Measurements from ENCODE around the gene TRPV6.

The TRPV6 gene

DNA sequence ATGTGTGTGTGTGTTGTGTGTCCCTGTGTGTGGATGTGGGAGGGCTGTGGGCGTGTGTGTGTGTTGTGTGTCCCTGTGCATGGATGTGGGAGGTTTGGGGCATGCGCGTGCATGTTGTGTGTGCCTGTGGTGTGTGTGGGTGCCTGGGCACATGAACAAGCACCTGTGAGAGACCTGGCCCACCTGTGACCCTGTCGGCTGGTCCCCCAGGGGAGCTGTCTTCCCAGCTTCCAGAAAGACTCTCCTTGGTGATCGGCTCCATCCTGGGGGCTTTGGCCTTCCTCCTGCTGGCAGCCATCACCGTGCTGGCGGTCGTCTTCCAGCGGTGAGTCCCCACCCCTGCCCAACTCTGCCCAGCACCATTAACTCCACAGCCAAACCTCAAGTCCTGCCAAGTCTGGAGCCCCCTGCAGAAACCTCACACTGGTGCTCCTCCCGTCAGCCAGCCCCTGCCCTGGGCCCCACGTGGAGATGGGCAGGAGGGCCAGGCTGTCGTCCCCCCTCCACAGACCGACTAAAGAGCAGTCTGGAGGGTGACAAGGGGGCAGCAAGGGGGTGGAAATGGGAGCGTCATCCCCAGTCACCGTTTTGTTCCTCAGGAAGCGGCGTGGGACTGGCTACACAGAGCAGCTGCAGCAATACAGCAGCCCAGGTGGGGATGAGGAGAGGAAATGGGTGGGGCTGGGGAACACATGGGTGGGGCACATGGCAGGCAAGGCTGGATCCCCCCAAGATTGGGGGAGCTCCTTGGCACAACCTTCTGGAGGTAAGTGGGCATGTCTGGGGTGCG is 18.0 kb downstream of the TRPV6 start:
- no peak for DNase-seq

DNA sequence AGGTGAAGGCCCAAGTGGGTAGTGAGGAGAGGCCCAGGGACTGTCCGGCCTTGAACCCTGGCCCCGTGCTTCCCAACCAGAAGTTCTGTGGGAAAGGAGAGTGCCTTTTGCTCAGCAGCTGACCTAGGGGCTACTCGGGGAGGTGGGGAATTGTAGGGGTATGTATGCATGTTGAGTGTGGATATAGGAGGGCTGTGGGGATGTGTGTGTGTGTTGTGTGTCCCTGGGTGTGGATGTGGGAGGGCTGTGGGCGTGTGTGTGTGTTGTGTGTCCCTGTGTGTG is 18.5 kb downstream of the TRPV6 start:
- no peak for DNase-seq

DNA sequence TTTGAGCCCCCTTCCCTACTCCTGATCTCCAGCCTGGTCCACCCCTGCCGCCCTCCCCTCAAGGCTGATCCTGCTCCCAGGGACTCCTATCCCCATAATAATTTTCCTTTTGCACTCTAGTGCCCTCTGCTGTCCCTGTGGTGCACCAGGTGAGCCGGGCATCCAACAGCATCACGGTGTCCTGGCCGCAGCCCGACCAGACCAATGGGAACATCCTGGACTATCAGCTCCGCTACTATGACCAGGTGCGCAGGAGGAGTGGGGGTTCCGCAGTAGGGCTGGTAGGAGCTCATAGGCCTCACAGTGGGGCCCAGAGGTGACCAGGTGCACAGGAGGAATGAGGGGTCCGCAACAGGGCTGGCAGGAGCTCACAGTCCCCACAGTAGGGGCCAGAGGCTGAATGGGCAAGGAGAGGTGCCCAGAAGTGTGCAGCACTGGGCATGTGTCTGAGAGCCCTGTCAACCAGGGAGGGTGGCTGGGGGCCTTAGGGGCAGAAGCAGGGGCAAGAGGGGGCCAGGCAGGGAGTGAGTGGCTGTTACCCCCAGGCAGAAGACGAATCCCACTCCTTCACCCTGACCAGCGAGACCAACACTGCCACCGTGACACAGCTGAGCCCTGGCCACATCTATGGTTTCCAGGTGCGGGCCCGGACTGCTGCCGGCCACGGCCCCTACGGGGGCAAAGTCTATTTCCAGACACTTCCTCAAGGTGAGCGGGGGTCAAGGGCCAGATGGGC is 19.0 kb downstream of the TRPV6 start:
- peak; percentile 47 for DNase-seq

DNA sequence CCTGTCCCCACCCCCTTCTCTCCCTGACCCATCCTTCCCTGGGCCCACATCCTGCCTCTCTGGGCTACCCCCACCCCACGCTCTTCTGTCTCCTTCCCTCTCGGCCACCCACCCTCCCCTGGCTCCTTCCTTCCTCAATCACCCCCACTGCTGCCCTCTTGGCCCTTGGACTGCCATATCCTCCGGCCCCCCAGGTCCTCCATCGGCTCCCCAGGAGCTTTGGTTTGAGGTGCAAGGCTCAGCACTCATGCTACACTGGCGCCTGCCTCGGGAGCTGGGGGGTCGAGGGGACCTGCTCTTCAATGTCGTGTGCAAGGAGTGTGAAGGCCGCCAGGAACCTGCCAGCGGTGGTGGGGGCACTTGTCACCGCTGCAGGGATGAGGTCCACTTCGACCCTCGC is 19.8 kb downstream of the TRPV6 start:
- no peak for DNase-seq

DNA sequence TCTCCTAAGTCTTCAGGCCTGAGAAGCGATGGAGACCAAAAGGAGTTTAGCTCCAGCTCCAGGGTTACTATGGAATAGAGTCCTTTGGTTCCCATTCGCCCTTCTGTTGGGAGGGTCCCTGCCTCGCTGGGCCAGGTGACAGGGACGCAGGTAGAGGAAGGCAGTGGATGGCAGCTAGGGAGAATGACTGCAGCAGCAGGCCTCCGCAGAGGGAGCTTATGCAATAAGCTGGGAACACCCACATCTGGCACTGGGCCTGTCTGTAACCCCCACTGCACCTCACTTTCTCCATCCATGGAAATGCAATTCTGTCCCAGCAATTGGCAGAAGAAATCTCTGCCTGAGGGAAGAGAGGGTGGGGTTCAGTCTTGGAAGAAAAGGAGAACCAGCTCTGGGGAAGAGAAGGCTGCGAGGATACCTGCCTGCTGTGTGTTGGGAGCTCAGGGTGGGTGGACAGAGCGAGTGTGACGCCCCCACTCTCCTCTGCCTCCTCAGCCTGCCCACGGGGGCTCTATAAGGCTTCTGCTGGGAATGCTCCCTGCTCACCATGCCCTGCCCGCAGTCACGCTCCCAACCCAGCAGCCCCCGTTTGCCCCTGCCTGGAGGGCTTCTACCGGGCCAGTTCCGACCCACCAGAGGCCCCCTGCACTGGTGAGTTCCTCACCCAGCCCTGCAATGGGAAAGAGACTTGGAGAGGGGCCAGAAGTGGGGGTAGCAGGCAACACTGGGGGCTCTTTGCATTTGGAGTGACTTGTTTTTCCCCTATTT is 20.4 kb downstream of the TRPV6 start:
- DNase-seq = no peak

DNA sequence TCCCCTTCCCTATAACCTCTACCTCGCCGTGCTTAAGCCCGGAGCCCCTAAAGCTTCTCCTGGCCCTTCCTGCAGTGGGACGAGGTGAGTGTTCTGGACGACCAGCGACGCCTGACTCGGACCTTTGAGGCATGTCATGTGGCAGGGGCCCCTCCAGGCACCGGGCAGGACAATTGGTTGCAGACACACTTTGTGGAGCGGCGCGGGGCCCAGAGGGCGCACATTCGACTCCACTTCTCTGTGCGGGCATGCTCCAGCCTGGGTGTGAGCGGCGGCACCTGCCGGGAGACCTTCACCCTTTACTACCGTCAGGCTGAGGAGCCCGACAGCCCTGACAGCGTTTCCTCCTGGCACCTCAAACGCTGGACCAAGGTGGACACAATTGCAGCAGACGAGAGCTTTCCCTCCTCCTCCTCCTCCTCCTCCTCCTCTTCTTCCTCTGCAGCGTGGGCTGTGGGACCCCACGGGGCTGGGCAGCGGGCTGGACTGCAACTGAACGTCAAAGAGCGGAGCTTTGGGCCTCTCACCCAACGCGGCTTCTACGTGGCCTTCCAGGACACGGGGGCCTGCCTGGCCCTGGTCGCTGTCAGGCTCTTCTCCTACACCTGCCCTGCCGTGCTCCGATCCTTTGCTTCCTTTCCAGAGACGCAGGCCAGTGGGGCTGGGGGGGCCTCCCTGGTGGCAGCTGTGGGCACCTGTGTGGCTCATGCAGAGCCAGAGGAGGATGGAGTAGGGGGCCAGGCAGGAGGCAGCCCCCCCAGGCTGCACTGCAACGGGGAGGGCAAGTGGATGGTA is 21.5 kb downstream of the TRPV6 start:
- DNase-seq = no peak

DNA sequence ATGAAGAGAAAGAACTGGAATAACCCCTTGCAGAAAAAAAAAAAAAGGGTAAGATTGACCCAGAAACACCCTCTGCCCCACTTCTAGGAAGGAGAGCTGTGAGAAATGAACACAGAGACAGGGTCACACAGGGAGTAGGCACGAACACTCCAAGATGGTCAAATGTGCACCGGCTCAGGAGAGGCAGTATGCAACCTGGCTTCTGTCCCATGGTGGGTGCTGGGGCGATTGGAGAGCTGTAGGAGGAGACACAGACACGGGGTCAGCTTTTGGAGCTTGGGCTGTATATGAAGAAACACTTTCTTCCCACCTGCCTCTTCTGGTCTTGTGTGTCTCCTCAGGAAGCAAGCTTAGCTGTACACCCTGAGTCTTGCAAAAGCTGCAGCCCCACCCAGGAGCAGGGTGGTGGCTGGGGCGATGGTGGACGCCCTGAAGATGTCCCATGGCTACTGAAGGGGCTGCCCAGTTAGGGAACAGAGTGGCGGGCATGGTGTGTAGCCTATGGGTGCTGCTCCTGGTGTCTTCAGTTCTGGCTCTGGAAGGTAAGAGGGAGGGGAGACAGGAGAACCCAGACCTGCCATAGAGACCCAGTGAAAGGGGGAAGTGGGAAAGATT is 22.7 kb downstream of the TRPV6 start:
- DNase-seq = no peak

DNA sequence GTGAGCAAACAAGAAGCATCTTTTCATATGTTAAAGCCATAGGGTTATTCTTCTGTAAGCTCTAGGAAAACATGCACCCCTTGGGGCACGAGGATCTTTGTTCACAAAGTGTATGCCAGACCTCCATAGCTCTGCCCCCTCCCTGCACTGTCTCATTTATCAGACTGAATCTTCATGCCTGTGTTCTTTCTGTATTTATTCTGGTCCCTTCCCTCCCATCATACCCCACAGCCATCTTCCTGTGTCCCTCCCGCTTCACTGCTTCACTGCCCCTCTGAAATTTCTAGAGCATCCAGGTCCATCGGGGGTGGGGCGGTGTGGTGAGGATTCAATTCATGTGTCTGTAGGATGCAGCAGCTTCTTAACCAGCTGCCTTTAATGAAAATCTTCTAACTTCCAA is 23.2 kb downstream of the TRPV6 start:
- no peak for DNase-seq

DNA sequence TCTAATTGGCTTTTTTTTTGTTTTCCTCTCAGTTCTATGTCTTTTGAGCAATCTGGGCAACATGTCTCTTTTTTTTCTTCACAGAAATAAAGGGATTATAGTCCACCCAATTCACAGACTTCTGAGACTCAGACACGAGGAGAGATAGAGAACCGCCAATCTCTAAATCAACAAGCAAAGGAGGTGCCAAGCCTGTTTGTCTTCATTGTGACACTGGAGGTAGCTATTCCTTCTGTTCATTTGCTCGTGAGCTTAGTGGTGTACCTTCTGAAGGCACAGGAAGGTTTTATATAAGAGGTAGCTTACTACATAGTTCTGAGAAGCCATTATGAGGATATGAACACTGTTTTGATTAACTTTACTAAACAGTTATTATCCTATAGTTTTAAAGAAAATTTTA is 24.6 kb downstream of the TRPV6 start:
- no peak for DNase-seq

DNA sequence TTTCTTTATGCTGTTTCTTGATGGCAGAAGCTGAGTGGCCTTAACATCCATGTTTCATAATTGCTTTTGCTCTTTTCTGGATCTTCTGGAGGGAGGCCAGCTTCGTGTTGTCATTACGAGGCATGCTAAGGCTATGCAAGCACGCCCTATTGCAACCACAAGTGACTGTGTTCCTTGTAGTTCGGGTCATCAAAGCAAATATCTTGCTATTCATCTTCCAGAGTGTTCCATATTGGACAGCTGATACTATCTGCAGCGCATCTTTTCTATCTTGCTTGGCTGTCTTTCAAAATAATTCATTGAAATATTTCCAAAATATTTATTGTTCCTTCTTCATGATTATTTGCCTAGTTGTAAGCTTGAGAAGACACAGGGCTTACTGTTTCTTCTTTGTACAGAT is 25.7 kb downstream of the TRPV6 start:
- DNase-seq = no peak

DNA sequence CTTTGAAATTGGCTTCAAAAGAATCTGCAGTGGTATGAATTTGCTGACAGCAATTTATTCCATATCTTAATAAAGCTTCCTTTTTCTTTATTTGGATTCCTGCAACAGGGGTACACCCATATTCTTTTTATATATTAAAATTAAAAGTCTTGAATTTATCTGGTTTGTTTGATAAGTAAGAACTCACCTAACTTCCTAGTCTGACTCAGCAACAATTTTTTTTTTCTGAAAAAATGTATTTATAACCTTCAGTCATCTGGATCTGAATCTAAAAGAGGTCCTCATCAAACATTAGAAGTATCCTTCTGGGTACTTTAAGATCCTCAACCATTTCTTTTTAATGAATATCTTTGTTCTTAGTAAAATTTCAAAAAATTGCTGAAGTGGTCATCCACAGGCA is 26.1 kb downstream of the TRPV6 start:
- no peak for DNase-seq

DNA sequence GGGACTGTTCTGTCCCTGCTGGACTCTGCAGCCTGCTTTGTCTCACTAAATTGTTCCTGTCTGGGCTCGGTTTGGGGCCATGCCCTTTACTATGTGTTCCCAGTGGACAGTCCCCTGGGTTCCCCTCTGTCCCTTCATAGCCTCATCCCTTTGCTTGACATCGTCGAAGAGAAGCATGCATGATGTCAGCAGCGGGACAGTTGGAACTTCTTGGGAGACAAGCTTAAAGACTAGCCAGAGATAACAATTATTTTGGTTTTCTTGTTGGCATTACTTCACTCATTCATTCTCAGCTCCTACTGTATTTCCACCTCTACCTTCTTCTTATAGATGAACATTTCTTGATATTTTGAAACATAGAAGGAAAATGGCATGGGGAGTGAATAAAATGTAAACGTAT is 27.9 kb downstream of the TRPV6 start:
- DNase-seq = no peak

DNA sequence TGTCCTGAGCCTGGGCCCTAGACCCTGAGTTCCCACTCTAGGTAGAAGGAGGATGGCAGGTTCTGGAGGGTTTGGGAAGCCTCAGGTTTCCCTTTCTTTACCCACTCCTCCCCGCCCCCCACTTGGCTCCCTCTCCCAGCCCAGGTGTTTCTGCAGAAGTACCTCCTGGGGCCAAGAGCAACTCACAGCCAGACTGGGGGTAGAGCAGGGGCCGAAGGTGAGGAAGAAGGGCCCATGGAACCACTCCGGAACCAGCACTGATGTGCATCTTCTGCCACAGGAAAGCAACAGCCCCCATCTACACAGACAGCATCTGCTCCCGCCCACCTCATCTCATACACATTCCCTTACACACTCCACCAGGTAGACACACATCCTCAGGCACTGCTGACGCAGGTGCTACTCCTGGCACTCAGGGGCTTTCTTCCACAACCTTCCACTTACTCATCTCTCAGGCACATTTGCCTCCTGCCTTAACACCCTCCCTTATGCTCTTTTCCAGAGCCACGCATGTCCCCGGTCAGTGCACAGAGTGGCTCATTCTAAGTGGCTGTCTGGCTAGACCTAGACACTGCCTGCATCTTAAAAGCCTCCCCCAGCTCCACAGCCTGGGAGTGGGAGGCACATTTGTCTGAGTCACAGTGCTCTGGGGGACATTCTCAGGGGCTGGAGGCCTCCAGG is 28.8 kb downstream of the TRPV6 start:
- no peak for DNase-seq

DNA sequence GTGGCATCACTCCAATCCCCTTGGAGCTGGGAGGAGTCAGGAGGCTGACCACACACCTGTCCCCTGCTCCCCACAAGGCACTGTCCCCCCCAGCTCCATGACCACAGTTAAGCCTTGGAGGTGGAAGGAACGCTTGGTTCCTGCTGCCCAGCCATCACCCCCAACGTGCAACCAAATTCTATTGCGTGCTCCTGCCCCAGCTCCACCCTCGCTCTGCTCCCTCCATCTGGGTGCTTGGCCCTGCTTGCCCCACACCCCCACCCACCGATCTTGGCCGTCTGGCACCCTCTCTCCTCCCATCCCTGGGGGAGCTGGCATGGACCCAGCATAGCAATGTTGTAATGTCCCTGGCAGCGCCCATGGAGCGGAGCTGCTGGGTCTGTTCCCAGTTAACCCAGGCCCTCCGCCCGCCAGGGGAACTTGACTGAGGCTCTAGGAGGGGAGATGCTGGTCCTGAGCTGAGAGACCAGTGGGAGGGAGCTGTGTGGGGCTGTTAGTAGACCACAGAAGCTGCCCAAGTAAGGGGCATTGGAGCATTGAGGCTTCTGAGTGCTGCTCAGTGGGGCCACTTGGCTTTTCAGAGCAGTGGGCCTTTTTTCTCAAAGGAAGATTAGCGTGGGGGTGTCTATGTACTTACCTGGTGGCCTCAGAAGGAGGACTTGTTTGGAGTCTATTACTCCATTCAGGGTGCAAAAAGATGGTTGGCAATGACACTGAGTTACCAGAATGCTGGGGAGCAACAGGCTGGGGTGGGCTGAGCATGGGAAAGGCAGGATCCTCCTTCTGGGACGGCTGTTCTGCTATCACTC is 29.6 kb downstream of the TRPV6 start:
- no peak for DNase-seq

DNA sequence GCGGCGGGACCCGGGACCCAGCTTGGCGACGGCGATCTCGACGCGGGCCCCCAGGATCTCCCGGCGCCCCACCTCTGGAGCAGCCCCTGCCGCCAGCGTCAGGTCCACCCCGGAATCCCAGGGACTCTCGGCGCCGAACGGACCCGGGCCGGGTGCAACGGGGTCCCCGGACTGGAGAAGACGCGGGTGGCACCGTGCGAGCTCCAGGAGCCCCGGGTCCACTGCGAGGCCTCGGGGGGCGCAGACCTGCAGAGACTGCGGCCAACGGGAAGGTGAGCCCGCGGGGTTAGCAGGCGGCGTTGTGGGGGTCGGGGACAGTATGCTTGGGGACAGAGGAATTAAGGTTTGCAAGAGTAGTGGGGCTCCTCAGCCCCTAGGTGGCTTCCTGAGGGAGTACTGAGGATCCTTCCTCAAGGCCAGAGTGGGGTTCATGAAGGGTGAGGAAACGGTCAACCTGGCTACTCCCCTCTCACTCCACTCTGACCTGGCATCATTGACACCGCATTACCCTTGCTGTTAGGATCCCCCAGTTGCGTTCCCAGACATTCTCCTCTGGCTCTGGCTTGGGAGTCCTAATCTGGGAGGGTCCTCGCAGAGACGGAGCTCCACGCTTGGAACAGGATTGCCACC is 30.3 kb downstream of the TRPV6 start:
- DNase-seq = peak; percentile 49

DNA sequence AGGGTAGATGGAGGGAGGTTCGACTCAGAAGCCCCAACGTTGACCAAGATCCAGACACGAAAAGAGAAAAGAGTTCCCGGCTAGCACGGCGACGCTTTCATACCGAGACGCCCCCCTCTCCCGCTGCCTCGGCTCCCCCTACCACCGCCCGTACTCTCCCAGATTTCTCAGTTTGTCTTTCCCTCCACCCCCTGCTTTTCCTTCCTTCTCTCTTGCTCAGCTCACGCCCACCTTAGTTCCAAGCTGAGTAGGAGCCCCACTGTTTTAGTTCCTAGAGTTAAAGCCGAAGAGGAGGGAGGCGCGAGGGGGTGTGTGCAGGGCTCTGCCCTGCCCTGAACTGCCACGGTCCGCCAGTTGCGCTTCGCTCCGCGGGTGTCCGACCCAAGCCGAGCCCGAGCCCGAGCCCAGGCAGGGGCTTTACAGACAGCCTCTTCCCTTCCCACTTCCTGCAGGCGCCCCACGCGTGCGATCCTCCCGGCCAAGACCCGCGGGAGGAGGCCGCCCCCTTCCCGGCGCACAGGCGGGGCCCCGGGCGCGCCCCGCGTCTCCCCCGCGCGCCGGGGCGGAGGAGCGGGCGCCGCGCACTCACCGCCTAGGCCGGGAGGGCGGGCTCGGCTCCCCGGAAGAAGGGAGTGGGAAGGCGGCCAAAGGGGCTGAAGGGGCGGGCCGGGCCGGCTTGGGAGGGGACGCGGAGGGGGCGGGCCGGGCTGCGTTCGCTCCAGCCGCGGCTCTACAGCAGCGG is 31.0 kb downstream of the TRPV6 start, which contains the start of gene EPHB6:
Gene EPHB6, plus strand, starts transcription at position 705 of the 742 bp plus-strand sequence. CDS start 8,152 bp downstream, outside the sequence.
- DNase-seq = peak; percentile 86

DNA sequence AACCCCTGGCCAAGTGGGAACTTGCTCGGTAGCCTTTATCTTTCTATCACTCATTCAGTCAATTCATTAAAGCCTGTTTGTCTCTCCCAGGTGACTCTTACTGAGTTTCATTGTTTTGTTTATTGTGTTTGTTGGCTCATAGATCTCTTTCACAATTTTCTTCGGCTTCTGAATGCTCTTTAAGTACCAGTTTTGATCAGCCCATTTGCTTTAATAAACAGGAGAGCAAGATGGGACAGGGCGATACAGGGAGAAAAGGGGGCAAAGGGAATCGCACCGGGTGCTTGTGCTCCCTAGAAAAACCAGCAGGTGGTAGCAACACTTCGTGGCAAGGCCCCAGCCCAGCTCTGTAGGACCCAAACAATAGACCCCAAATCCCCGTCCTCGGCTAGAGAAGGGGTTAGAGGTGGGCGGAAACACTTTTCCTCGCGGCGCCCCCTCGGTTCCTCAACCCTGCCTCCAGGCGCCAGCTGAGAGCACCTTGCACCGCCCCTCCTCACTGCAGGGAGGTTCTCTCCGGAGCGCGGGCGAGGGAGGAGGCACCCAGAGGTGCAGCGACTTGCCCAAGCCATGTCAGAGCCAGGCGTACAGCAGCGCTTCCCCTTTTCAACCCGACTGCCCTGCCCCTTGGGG is 31.7 kb downstream of the TRPV6 start:
- DNase-seq = peak; percentile 92

DNA sequence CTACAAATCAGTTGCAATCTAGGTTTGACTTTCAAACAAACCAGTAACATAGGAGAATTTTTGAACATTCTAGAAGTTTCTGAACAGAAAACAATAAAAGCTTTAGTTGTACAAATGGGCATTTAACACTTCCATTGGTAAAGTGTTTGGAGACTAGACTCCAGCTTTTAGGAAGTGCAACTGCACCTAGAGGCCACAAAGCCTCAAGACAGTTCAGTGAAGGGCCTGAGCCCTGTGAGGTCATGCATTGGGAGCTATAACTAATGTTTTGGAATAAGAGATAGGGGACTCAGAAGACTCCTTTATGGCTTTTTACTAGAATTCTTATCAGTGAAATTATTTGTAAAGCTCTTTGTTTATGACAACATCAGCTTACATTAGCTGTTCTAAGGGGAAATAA is 33.6 kb downstream of the TRPV6 start:
- DNase-seq = no peak

DNA sequence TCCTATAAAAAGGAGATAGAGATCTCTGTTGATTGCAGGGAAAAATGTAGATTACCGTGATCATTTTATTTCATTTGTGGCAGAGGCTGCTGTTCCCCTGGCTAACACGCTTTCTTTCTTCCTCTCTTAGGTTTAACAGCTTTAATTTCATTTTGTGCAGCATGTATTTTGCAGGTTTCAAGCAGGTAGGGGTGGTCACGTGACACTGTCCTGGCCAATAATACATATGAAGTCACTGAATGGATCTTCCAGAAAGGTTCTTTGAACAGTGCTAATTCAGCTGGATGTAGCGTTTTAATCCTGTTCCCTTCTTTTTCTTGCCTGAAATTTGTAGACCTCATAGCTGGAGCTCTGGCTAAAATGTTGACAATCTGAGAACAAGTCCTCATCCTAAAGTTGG is 34.3 kb downstream of the TRPV6 start:
- DNase-seq = no peak

Data from hematopoietic multipotent progenitor cell treated with erythropoietin and hydrocortisone succinate and interleukin-3 and kit ligand, for 4 days (in vitro differentiated cells).